Measurements from ENCODE around the gene GH2.
"Not testable (repeated sequence)": the region's sequence is repeated elsewhere in the genome, so short reads cannot be mapped to it uniquely, and the experiment has no call there.

The GH2 gene

GRCh38 chr17:63866625-63867024 is 15.1 kb downstream of the GH2 start:
- peak; percentile 32 for TF ChIP-seq CTCF (IDR thresholded peaks at IDR 0.05; ENCODE audit: extremely low read depth, insufficient read depth, missing control alignments)
- DNase-seq (ENCODE audit: low spot score); in situ Hi-C loops (cut with MboI; ENCODE audit: low pct_unique_long_range_greater_than_20kb, low sequenced_read_pairs, unreplicated experiment): not testable (repeated sequence)

- in situ Hi-C loops (cut with MboI; ENCODE audit: low pct_unique_long_range_greater_than_20kb, low sequenced_read_pairs, unreplicated experiment), result no loop called here
- no peak for TF ChIP-seq CTCF (IDR thresholded peaks at IDR 0.05; ENCODE audit: extremely low read depth, insufficient read depth, missing control alignments)
- DNase-seq (ENCODE audit: low spot score), result no peak
Observed at GRCh38 chr17:63859257-63859656, 22.5 kb downstream of the GH2 start.

- in situ Hi-C loops (cut with MboI; ENCODE audit: low pct_unique_long_range_greater_than_20kb, low sequenced_read_pairs, unreplicated experiment); DNase-seq (ENCODE audit: low spot score): not testable (repeated sequence)
Observed at GRCh38 chr17:63856425-63856824, 25.3 kb downstream of the GH2 start.

GRCh38 chr17:63855185-63855584 is 26.6 kb downstream of the GH2 start:
- TF ChIP-seq CTCF (IDR thresholded peaks at IDR 0.05; ENCODE audit: extremely low read depth, insufficient read depth, missing control alignments), result no peak
- in situ Hi-C loops (cut with MboI; ENCODE audit: low pct_unique_long_range_greater_than_20kb, low sequenced_read_pairs, unreplicated experiment), result no loop called here
- DNase-seq (ENCODE audit: low spot score), result no peak

GRCh38 chr17:63854709-63855108 is 27.0 kb downstream of the GH2 start:
- in situ Hi-C loops (cut with MboI; ENCODE audit: low pct_unique_long_range_greater_than_20kb, low sequenced_read_pairs, unreplicated experiment), result no loop called here
- TF ChIP-seq CTCF (IDR thresholded peaks at IDR 0.05; ENCODE audit: extremely low read depth, insufficient read depth, missing control alignments), result no peak

GRCh38 chr17:63853260-63853659 is 28.5 kb downstream of the GH2 start:
- TF ChIP-seq CTCF (IDR thresholded peaks at IDR 0.05; ENCODE audit: extremely low read depth, insufficient read depth, missing control alignments), result no peak
- DNase-seq (ENCODE audit: low spot score), result no peak
- in situ Hi-C loops (cut with MboI; ENCODE audit: low pct_unique_long_range_greater_than_20kb, low sequenced_read_pairs, unreplicated experiment), result no loop called here

More at GRCh38 chr17:63854709-63855108, 27.0 kb downstream of the GH2 start:
- DNase-seq (ENCODE audit: low spot score), result no peak

GRCh38 chr17:63850401-63850800 is 31.3 kb downstream of the GH2 start:
- in situ Hi-C loops (cut with MboI; ENCODE audit: low pct_unique_long_range_greater_than_20kb, low sequenced_read_pairs, unreplicated experiment), result no loop called here
- TF ChIP-seq CTCF (IDR thresholded peaks at IDR 0.05; ENCODE audit: extremely low read depth, insufficient read depth, missing control alignments), result no peak

More at GRCh38 chr17:63850401-63850800, 31.3 kb downstream of the GH2 start:
- no peak for DNase-seq (ENCODE audit: low spot score)
